SK-N-SH treated with all-trans-retinoic acid at 6 μM for 48 hours (cell line): ENCODE data around the gene TMEM131L.

ENCODE experiments used
- ATAC-seq: fragments of 200-7000 bp; cut with Tn5 transposase; 3 replicates; pipeline ENCODE4 v1.9.1; 2020; ENCODE audit warnings: mild to moderate bottlenecking, moderate library complexity
- ARNTL ChIP-seq: fragments of 450-650 bp; formaldehyde crosslinking; IDR thresholded peaks from 2 replicates; pipeline ENCODE4 v1.5.0; 2020; ENCODE audit warnings: low read depth, mild to moderate bottlenecking, moderate library complexity, borderline replicate concordance
- CSDC2 ChIP-seq: fragments of 250-450 bp; sonication (Bioruptor Pico); IDR thresholded peaks from 2 replicates; pipeline ENCODE4 v1.5.0; 2020; ENCODE audit warnings: mild to moderate bottlenecking, moderate library complexity
- GLIS3 ChIP-seq: fragments of 250-450 bp; sonication (Bioruptor Pico); IDR thresholded peaks from 2 replicates; pipeline ENCODE4 v1.5.0; 2020; ENCODE audit warnings: mild to moderate bottlenecking, moderate library complexity
- ISL1 ChIP-seq: fragments of 250-450 bp; sonication (Bioruptor Pico); IDR thresholded peaks from 2 replicates; pipeline ENCODE4 v2.1.2; 2022; ENCODE audit warnings: mild to moderate bottlenecking, moderate library complexity
- OSR1 ChIP-seq: fragments of 250-450 bp; sonication (Bioruptor Pico); IDR thresholded peaks from 2 replicates; pipeline ENCODE4 v1.8.0; 2022; ENCODE audit warnings: moderate library complexity, mild to moderate bottlenecking, inconsistent platforms
- RARB ChIP-seq: fragments of 250-450 bp; sonication (Bioruptor Pico); IDR thresholded peaks from 2 replicates; pipeline ENCODE4 v1.8.0; 2021; ENCODE audit warnings: mild to moderate bottlenecking, moderate library complexity
- SNAI2 ChIP-seq: fragments of 250-450 bp; sonication (Bioruptor Pico); IDR thresholded peaks from 2 replicates; pipeline ENCODE4 v1.5.0; 2020; ENCODE audit warnings: mild to moderate bottlenecking, moderate library complexity
- ZC3H10 ChIP-seq: fragments of 250-450 bp; sonication (Bioruptor Pico); IDR thresholded peaks from 2 replicates; pipeline ENCODE4 v1.5.1; 2021; ENCODE audit warnings: mild to moderate bottlenecking, moderate library complexity
- ZFP30 ChIP-seq: fragments of 450-650 bp; formaldehyde crosslinking; IDR thresholded peaks from 2 replicates; pipeline ENCODE4 v1.5.0; 2022; ENCODE audit warnings: mild to moderate bottlenecking, moderate library complexity
- ZNF70 ChIP-seq: fragments of 450-650 bp; formaldehyde crosslinking; IDR thresholded peaks from 2 replicates; pipeline ENCODE4 v1.5.0; 2020; ENCODE audit warnings: mild to moderate bottlenecking, moderate library complexity
- ZNF8 ChIP-seq: fragments of 450-650 bp; formaldehyde crosslinking; IDR thresholded peaks from 2 replicates; pipeline ENCODE4 v1.5.0; 2020; ENCODE audit warnings: mild to moderate bottlenecking, moderate library complexity
- TF ChIP-seq, protein P1 (sequence below): fragments of 250-450 bp; sonication (Bioruptor Pico); IDR thresholded peaks from 2 replicates; pipeline ENCODE4 v1.8.0; 2020; ENCODE audit warnings: mild to moderate bottlenecking, moderate library complexity, borderline replicate concordance
- TF ChIP-seq, protein P2 (sequence below): fragments of 250-450 bp; sonication (Bioruptor Pico); IDR thresholded peaks from 2 replicates; pipeline ENCODE4 v1.5.1; 2020; ENCODE audit warnings: low read depth, mild to moderate bottlenecking, moderate library complexity
- TF ChIP-seq, protein P3 (sequence below): fragments of 250-450 bp; sonication (Bioruptor Pico); IDR thresholded peaks from 2 replicates; pipeline ENCODE4 v1.5.0; 2020; ENCODE audit warnings: mild to moderate bottlenecking, moderate library complexity
- TF ChIP-seq, protein P4 (sequence below): fragments of 250-450 bp; sonication (Bioruptor Pico); IDR thresholded peaks from 2 replicates; pipeline ENCODE4 v1.8.0; 2021; ENCODE audit warnings: low read depth, mild to moderate bottlenecking, moderate library complexity, borderline replicate concordance

TMEM131L gene

DNA sequence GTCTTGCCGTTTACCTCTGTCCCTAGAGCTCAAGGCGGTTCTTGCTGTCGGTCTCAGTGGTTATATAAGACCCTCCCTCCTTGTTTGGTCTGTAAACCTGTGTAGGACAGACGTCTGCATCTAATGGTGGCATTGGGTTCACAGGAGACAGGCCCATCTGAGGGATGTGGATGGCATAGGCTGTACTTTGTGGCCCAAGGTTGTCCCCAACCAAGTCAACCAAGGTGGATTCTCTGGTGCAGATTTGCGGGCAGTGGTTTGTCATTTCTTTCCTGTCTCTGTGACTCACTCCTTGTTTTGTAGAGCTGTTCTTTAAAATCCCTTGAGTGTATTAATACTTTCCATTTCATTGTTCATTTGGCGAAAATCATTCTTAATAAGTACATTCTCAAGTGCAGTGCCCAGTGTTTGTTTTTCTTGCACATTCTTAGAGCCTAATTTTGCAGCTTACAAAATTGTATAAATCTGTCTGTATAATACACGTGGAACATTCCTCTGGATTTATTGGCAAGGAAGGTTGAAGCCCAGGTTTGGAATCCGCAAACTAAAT lies 149.9 kb downstream of the TMEM131L start:
- ATAC-seq: no peak
- TF ChIP-seq ZNF70: no peak
- TF ChIP-seq, protein P1, sequence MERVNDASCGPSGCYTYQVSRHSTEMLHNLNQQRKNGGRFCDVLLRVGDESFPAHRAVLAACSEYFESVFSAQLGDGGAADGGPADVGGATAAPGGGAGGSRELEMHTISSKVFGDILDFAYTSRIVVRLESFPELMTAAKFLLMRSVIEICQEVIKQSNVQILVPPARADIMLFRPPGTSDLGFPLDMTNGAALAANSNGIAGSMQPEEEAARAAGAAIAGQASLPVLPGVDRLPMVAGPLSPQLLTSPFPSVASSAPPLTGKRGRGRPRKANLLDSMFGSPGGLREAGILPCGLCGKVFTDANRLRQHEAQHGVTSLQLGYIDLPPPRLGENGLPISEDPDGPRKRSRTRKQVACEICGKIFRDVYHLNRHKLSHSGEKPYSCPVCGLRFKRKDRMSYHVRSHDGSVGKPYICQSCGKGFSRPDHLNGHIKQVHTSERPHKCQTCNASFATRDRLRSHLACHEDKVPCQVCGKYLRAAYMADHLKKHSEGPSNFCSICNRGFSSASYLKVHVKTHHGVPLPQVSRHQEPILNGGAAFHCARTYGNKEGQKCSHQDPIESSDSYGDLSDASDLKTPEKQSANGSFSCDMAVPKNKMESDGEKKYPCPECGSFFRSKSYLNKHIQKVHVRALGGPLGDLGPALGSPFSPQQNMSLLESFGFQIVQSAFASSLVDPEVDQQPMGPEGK (CRISPR knock-in tag): no peak
- no peak for TF ChIP-seq CSDC2 (CRISPR knock-in tag)
- TF ChIP-seq GLIS3 (CRISPR knock-in tag): no peak
- TF ChIP-seq, protein P2, sequence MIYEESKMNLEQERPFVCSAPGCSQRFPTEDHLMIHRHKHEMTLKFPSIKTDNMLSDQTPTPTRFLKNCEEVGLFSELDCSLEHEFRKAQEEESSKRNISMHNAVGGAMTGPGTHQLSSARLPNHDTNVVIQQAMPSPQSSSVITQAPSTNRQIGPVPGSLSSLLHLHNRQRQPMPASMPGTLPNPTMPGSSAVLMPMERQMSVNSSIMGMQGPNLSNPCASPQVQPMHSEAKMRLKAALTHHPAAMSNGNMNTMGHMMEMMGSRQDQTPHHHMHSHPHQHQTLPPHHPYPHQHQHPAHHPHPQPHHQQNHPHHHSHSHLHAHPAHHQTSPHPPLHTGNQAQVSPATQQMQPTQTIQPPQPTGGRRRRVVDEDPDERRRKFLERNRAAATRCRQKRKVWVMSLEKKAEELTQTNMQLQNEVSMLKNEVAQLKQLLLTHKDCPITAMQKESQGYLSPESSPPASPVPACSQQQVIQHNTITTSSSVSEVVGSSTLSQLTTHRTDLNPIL (CRISPR knock-in tag): no peak

DNA sequence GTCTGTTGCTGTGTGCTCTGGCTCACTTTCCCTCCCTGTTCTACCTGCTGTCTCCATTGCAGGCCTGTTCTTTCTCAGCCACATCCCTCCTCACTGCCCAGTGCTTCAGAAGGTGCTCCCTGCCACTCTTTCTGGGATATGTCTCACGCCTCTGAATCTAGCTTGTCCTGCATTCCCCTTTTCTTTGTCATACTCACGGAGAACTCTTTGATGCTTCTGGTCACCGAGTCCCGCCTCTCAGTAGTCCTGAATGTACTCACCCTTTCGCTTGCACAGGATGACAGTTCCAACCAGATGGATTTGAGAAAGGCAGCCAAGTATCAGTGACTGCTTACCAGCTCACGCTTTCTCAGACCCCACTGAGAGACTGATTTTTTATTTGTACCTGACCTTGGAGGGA lies 152.7 kb downstream of the TMEM131L start:
- ATAC-seq: no peak
- TF ChIP-seq, protein P2 (CRISPR knock-in tag): no peak

DNA sequence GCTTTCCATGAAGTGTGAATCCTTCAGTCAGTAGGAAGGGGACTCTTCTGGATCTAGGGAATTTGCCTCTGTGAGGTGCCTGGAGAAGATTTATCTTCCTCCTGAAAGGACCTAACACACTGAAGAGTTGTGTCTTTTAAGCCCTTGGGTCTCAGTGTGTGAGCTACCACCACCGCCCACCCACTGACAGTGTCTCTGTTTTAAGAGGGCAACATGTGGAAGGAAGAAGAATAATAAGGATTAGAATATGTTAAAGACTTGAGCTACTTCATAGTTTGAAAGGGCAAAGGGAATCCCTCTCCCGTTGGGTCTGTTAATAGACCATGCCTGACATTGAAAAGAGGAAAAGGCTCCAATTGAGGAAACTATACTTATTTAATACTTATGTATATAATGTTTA lies 153.7 kb downstream of the TMEM131L start:
- TF ChIP-seq ZC3H10 (CRISPR knock-in tag) (no peak), ZNF70 (no peak), ISL1 (CRISPR knock-in tag) (no peak), ZFP30 (CRISPR knock-in tag) (no peak), CSDC2 (CRISPR knock-in tag) (no peak), OSR1 (CRISPR knock-in tag) (no peak), SNAI2 (CRISPR knock-in tag) (no peak), GLIS3 (CRISPR knock-in tag) (no peak)
- TF ChIP-seq, protein P3, sequence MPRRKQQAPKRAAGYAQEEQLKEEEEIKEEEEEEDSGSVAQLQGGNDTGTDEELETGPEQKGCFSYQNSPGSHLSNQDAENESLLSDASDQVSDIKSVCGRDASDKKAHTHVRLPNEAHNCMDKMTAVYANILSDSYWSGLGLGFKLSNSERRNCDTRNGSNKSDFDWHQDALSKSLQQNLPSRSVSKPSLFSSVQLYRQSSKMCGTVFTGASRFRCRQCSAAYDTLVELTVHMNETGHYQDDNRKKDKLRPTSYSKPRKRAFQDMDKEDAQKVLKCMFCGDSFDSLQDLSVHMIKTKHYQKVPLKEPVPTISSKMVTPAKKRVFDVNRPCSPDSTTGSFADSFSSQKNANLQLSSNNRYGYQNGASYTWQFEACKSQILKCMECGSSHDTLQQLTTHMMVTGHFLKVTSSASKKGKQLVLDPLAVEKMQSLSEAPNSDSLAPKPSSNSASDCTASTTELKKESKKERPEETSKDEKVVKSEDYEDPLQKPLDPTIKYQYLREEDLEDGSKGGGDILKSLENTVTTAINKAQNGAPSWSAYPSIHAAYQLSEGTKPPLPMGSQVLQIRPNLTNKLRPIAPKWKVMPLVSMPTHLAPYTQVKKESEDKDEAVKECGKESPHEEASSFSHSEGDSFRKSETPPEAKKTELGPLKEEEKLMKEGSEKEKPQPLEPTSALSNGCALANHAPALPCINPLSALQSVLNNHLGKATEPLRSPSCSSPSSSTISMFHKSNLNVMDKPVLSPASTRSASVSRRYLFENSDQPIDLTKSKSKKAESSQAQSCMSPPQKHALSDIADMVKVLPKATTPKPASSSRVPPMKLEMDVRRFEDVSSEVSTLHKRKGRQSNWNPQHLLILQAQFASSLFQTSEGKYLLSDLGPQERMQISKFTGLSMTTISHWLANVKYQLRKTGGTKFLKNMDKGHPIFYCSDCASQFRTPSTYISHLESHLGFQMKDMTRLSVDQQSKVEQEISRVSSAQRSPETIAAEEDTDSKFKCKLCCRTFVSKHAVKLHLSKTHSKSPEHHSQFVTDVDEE (CRISPR knock-in tag): no peak
- TF ChIP-seq, protein P1 (CRISPR knock-in tag): no peak
- ATAC-seq: peak; percentile 30; the same call in 2 of the 3 replicates

DNA sequence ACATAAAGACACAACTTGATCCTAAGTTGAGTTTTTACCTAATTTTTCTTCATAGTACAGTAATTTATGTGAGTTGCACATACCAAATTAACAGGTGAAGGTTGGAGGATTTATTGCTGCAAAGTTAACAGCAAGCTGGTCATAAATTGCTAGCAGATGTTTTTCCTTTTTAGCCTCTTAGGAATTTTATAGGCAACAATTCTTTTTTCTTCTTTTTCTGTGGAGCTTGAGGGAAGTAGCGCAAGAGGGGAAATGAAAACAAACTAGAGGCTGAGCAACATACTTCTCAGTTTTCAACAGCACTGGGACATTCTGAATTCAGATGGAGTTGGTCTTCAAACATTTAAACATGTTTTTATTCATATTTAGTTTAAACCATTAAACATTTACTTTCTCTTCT lies 154.2 kb downstream of the TMEM131L start:
- TF ChIP-seq ZNF70 (no peak), ZNF8 (CRISPR knock-in tag) (no peak)
- TF ChIP-seq, protein P4, sequence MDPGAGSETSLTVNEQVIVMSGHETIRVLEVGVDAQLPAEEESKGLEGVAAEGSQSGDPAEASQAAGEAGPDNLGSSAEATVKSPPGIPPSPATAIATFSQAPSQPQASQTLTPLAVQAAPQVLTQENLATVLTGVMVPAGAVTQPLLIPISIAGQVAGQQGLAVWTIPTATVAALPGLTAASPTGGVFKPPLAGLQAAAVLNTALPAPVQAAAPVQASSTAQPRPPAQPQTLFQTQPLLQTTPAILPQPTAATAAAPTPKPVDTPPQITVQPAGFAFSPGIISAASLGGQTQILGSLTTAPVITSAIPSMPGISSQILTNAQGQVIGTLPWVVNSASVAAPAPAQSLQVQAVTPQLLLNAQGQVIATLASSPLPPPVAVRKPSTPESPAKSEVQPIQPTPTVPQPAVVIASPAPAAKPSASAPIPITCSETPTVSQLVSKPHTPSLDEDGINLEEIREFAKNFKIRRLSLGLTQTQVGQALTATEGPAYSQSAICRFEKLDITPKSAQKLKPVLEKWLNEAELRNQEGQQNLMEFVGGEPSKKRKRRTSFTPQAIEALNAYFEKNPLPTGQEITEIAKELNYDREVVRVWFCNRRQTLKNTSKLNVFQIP (CRISPR knock-in tag): no peak
- TF ChIP-seq, all 23 proteins: peak for 0
- peak; percentile 53 for ATAC-seq

DNA sequence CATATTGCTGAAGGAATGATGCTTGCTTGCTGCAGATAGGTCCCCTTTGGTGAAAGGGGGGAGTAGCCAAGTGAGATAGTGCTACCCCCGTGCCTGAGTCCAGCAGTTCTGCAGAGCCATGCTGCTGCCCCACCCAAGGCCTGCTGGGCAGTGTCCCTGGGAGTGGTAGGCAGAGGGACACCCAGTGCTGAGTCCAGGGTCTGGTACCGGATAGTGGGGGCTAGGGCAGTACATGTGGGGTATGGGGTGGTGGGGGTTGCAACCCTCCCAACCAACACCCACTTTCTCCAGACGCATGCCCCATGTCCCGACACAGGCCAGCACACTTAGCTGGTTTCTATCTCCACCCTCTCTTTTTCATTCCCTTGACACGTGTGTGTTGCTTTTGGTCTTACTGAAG lies 155.9 kb downstream of the TMEM131L start:
- TF ChIP-seq ZFP30 (CRISPR knock-in tag): no peak
- no peak for TF ChIP-seq RARB (CRISPR knock-in tag)
- TF ChIP-seq ARNTL (CRISPR knock-in tag): no peak
- TF ChIP-seq, all 23 proteins: peak for 0
- ATAC-seq: no peak
